GM12878 (cell line): ENCODE measurements around the gene FARSB. TPM values are rescaled to one million over a fixed set of nuclear protein-coding genes. Genes with fewer than 3 reads are reported as not detected.

Source experiments
- BHLHE40 ChIP-seq, 2 experiments: fragments of 450-650 bp in 1 of 2; IDR thresholded peaks; 2 replicates each; pipeline ENCODE4 v1.6.1; 2011 to 2017; ENCODE audit warnings: low read depth in 2 of 2, borderline replicate concordance in 1 of 2, improper control_type of control experiment in 1 of 2, low read length in 1 of 2, mild to moderate bottlenecking in 1 of 2
- CBFB ChIP-seq: IDR thresholded peaks from 2 replicates; pipeline ENCODE4 v1.6.1; 2016; ENCODE audit warnings: antibody characterized with exemption, low read depth
- CEBPB ChIP-seq, 2 experiments: fragments of 150-350 bp in 1 of 2; IDR thresholded peaks; 2 replicates each; pipeline ENCODE4 v1.6.1; 2012 to 2014; ENCODE audit warnings: low read depth in 2 of 2, low read length in 2 of 2, borderline replicate concordance in 1 of 2, inconsistent platforms in 1 of 2
- DPF2 ChIP-seq: fragments of 450-650 bp; IDR thresholded peaks from 2 replicates; pipeline ENCODE4 v1.6.1; 2017; ENCODE audit warnings: mild to moderate bottlenecking
- EGR1 ChIP-seq, 2 experiments: IDR thresholded peaks; 1 replicate in 1 of 2; 2 replicates in 1 of 2; pipeline ENCODE4 v1.6.1; 2011 to 2012; ENCODE audit warnings: low read depth in 2 of 2, low read length in 2 of 2, borderline replicate concordance in 1 of 2, mild to moderate bottlenecking in 1 of 2, moderate library complexity in 1 of 2
- EZH2 ChIP-seq: IDR thresholded peaks from 2 replicates; pipeline ENCODE4 v1.6.1; 2012; ENCODE audit warnings: low read depth, mild to moderate bottlenecking, control low read depth, inconsistent platforms, low read length, borderline replicate concordance; ENCODE audit not compliant: control insufficient read depth
- HCFC1 ChIP-seq: fragments of 150-350 bp; IDR thresholded peaks from 2 replicates; pipeline ENCODE4 v1.6.1; 2014; ENCODE audit warnings: low read length
- IRF4 ChIP-seq: IDR thresholded peaks from 2 replicates; pipeline ENCODE4 v1.6.1; 2011; ENCODE audit warnings: low read depth, low read length
- JUND ChIP-seq: IDR thresholded peaks from 2 replicates; pipeline ENCODE4 v1.6.1; 2012; ENCODE audit warnings: low read depth, mild to moderate bottlenecking, low read length, improper control_type of control experiment, moderate library complexity
- MYC ChIP-seq: IDR thresholded peaks from 2 replicates; pipeline ENCODE4 v1.6.1; 2011; ENCODE audit warnings: mild to moderate bottlenecking, low read length, moderate library complexity, inconsistent platforms; ENCODE audit not compliant: insufficient read depth, insufficient replicate concordance, insufficient read length, severe bottlenecking
- RAD51 ChIP-seq: fragments of 450-650 bp; IDR thresholded peaks from 2 replicates; pipeline ENCODE4 v1.6.1; 2016; ENCODE audit warnings: moderate library complexity, mild to moderate bottlenecking, inconsistent platforms
- SIN3A ChIP-seq: IDR thresholded peaks from 2 replicates; pipeline ENCODE4 v1.6.1; 2012; ENCODE audit warnings: low read depth, low read length, improper control_type of control experiment
- SIX5 ChIP-seq: IDR thresholded peaks from 2 replicates; pipeline ENCODE4 v1.6.1; 2011; ENCODE audit warnings: mild to moderate bottlenecking, low read depth, low read length, moderate library complexity; ENCODE audit not compliant: severe bottlenecking
- SMC3 ChIP-seq: IDR thresholded peaks from 2 replicates; pipeline ENCODE4 v1.6.1; 2011; ENCODE audit warnings: low read length, improper control_type of control experiment, borderline replicate concordance
- SPI1 ChIP-seq: IDR thresholded peaks from 2 replicates; pipeline ENCODE4 v1.6.1; 2011; ENCODE audit warnings: low read depth, mild to moderate bottlenecking, low read length, moderate library complexity, borderline replicate concordance; ENCODE audit not compliant: insufficient read depth
- SUPT20H ChIP-seq: IDR thresholded peaks from 2 replicates; pipeline ENCODE4 v1.6.1; 2011; ENCODE audit warnings: low read depth, mild to moderate bottlenecking, low read length, moderate library complexity, borderline replicate concordance; ENCODE audit not compliant: control insufficient read depth
- TARDBP ChIP-seq: IDR thresholded peaks from 2 replicates; pipeline ENCODE4 v1.6.1; 2016; ENCODE audit warnings: borderline replicate concordance
- TCF7 ChIP-seq: IDR thresholded peaks from 2 replicates; pipeline ENCODE4 v1.6.1; 2014; ENCODE audit warnings: antibody characterized with exemption, borderline replicate concordance
- ZNF384 ChIP-seq: IDR thresholded peaks from 2 replicates; pipeline ENCODE4 v1.6.1; 2012; ENCODE audit warnings: low read depth, mild to moderate bottlenecking, low read length, improper control_type of control experiment, borderline replicate concordance
- polyA plus RNA-seq, 11 experiments: library from polyadenylated mRNA; depleted of rRNA in 4 of 11; unstranded in 6 of 11; stranded (reverse) in 5 of 11; fragments of >200 nt; fragmentation: Nextera tagmentation in 4 of 11; fragmentation: Illumina TruSeq in 1 of 11; extraction: Ambion mirVana in 4 of 11; extraction: Trizol in 1 of 11; gene quantifications; 1 replicate in 1 of 11; 2 replicates in 10 of 11; pipeline versions ENCODE4 v1.2.1 to v1.2.3, GENCODE V29; 2011 to 2016; ENCODE audit warnings: inconsistent platforms in 2 of 11, missing spikeins in 2 of 11, low read depth in 1 of 11
- total RNA-seq, 4 experiments: library from RNA; depleted of rRNA in 3 of 4; stranded (reverse); fragments of >200 nt in 3 of 4; fragmentation: Illumina TruSeq in 1 of 4; extraction: Trizol in 1 of 4; gene quantifications; 2 replicates each; pipeline versions ENCODE4 v1.2.1 to v1.2.3, GENCODE V29; 2013 to 2021
- TF ChIP-seq, protein P1 (sequence below): fragments of 450-650 bp; IDR thresholded peaks from 2 replicates; pipeline ENCODE4 v1.6.1; 2017; ENCODE audit warnings: mild to moderate bottlenecking, moderate library complexity
- TF ChIP-seq, protein P2 (sequence below): IDR thresholded peaks from 2 replicates; pipeline ENCODE4 v1.6.1; 2011; ENCODE audit warnings: mild to moderate bottlenecking, low read depth, low read length, moderate library complexity; ENCODE audit not compliant: insufficient replicate concordance
- TF ChIP-seq, protein P3 (sequence below): fragments of 450-650 bp; IDR thresholded peaks from 2 replicates; pipeline ENCODE4 v1.6.1; 2017; ENCODE audit warnings: low read depth, mild to moderate bottlenecking, moderate library complexity

Gene FARSB
- total and polyA plus RNA-seq, 10 of the 15 experiments (the other 5 are each of a cell fraction or from before 2014, with no cell fraction given): 32.4 to 127 (median 73.8) TPM

DNA sequence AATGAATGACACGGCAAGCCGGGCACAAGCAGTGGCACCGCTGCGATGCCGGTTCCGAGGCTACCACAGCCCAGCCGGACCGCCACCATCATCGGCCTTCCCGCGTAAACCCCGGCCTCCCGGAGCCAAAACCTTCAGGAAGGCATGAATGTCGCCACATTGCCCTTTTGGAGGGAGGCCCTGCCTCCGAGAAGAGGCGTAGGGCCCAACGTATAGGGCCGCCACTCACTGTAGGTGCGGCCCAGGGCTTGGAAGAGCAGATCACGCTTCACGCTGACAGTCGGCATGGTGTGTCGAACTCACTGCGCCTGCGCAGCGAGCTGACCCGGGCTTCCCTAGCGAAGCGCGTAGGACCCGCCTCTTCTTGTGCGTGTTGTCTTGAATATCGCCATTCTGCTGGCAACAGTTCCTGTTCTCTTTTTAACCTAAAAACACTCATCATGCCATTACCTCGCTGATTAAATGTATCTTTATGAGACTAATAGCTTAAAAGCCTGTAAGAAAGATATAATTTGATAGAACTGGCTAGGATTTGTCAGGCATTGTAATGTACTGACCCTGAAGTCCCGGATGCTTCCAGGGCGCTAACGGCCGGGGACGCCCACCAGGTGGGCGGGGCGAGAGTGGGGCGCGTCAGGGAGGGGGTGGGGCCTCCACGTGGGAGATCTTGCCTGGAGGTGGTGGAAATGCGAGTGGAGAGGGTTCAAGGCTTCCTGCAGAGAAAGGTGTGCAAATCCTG lies at the start of gene FARSB (continued):
- peak; percentile 21 for TF ChIP-seq SIX5
- TF ChIP-seq MYC: peak; percentile 95
- TF ChIP-seq TCF7: no peak
- TF ChIP-seq HCFC1: peak; percentile 60
- no peak; the same call in 1 of the 2 replicates for TF ChIP-seq RAD51
- TF ChIP-seq ZNF384: no peak
- no peak for TF ChIP-seq JUND
- TF ChIP-seq, protein P1, sequence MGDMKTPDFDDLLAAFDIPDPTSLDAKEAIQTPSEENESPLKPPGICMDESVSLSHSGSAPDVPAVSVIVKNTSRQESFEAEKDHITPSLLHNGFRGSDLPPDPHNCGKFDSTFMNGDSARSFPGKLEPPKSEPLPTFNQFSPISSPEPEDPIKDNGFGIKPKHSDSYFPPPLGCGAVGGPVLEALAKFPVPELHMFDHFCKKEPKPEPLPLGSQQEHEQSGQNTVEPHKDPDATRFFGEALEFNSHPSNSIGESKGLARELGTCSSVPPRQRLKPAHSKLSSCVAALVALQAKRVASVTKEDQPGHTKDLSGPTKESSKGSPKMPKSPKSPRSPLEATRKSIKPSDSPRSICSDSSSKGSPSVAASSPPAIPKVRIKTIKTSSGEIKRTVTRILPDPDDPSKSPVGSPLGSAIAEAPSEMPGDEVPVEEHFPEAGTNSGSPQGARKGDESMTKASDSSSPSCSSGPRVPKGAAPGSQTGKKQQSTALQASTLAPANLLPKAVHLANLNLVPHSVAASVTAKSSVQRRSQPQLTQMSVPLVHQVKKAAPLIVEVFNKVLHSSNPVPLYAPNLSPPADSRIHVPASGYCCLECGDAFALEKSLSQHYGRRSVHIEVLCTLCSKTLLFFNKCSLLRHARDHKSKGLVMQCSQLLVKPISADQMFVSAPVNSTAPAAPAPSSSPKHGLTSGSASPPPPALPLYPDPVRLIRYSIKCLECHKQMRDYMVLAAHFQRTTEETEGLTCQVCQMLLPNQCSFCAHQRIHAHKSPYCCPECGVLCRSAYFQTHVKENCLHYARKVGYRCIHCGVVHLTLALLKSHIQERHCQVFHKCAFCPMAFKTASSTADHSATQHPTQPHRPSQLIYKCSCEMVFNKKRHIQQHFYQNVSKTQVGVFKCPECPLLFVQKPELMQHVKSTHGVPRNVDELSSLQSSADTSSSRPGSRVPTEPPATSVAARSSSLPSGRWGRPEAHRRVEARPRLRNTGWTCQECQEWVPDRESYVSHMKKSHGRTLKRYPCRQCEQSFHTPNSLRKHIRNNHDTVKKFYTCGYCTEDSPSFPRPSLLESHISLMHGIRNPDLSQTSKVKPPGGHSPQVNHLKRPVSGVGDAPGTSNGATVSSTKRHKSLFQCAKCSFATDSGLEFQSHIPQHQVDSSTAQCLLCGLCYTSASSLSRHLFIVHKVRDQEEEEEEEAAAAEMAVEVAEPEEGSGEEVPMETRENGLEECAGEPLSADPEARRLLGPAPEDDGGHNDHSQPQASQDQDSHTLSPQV: peak; percentile 94
- TF ChIP-seq, protein P2, sequence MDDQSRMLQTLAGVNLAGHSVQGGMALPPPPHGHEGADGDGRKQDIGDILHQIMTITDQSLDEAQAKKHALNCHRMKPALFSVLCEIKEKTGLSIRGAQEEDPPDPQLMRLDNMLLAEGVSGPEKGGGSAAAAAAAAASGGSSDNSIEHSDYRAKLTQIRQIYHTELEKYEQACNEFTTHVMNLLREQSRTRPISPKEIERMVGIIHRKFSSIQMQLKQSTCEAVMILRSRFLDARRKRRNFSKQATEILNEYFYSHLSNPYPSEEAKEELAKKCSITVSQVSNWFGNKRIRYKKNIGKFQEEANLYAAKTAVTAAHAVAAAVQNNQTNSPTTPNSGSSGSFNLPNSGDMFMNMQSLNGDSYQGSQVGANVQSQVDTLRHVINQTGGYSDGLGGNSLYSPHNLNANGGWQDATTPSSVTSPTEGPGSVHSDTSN: peak; percentile 67
- no peak for TF ChIP-seq IRF4
- TF ChIP-seq DPF2: 0 out of 2 replicates have a peak, but pooled peaks have one; percentile 47
- TF ChIP-seq BHLHE40 (IDR thresholded peaks at IDR 0.05; ENCODE audit: borderline replicate concordance in 1 of 2, low read depth in 2 of 2, low read length in 1 of 2): peak; percentile 11 to 72; a peak in 3 of 4 replicates
- TF ChIP-seq CEBPB (IDR thresholded peaks at IDR 0.05; ENCODE audit: borderline replicate concordance in 1 of 2, low read depth in 2 of 2, low read length in 2 of 2): no peak
- TF ChIP-seq, protein P3, sequence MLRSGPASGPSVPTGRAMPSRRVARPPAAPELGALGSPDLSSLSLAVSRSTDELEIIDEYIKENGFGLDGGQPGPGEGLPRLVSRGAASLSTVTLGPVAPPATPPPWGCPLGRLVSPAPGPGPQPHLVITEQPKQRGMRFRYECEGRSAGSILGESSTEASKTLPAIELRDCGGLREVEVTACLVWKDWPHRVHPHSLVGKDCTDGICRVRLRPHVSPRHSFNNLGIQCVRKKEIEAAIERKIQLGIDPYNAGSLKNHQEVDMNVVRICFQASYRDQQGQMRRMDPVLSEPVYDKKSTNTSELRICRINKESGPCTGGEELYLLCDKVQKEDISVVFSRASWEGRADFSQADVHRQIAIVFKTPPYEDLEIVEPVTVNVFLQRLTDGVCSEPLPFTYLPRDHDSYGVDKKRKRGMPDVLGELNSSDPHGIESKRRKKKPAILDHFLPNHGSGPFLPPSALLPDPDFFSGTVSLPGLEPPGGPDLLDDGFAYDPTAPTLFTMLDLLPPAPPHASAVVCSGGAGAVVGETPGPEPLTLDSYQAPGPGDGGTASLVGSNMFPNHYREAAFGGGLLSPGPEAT: peak; percentile 97
- TF ChIP-seq SIN3A: peak; percentile 85; the same call in 1 of the 2 replicates
- no peak for TF ChIP-seq EZH2
- peak; percentile 75 for TF ChIP-seq CBFB
- no peak for TF ChIP-seq SMC3
- TF ChIP-seq SPI1: no peak
- TF ChIP-seq SUPT20H: no peak
- TF ChIP-seq EGR1 (IDR thresholded peaks at IDR 0.05; ENCODE audit: borderline replicate concordance in 1 of 2, low read depth in 2 of 2, low read length in 2 of 2): peak in 1 of 2 experiments; percentile 82; a peak in 2 of 3 replicates
- no peak for TF ChIP-seq TARDBP
